ENCODE measurements around the gene PIGR. TPM values are rescaled to one million over a fixed set of nuclear protein-coding genes. Genes with fewer than 3 reads are reported as not detected.

The PIGR gene
- total RNA-seq, 1 experiment from 2014 or later: not detected

- no peak overlapping the region for H3K56ac ChIP-seq (ENCODE audit: insufficient read length, low read depth, low read length)
- no peaks in the 10 kb centered on the region for H3K9me3 ChIP-seq (ENCODE audit: control insufficient read depth, low read depth, low read length)
- no peak overlapping the region for H3K14ac ChIP-seq (ENCODE audit: insufficient read depth, low read length)
- DNase-seq: no peak
- no peaks in the 10 kb centered on the region; a peak in 1 of 7 replicates for H3K36me3 Mint-ChIP-seq (ENCODE audit: insufficient read depth in 1 of 3, low read depth in 3 of 3)
- no peak overlapping the region for H3K9ac ChIP-seq (ENCODE audit: extremely low read depth, insufficient read length, low read length)
- no peak overlapping the region for H3T11ph ChIP-seq (ENCODE audit: low read length)
- H3K79me2 ChIP-seq (ENCODE audit: insufficient read depth, low read length): no peaks in the 10 kb centered on the region
- no peak overlapping the region for H4K5ac ChIP-seq (ENCODE audit: insufficient read length, low read depth, low read length)
- H2BK15ac ChIP-seq (ENCODE audit: low read depth, low read length): no peak overlapping the region
- H4K8ac ChIP-seq (replicated peaks; ENCODE audit: insufficient read length, low read depth, low read length): no peak overlapping the region
- TF ChIP-seq CTCF (conservative IDR thresholded peaks at IDR 0.05): no peak
- no peaks in the 10 kb centered on the region for H4K20me1 ChIP-seq (ENCODE audit: control insufficient read depth, insufficient read depth, insufficient read length)
- no peak overlapping the region for H3K23ac ChIP-seq (ENCODE audit: insufficient read length, low read depth, low read length)
- no peaks in the 10 kb centered on the region for H3K23me2 ChIP-seq (ENCODE audit: insufficient read length, low read depth, low read length, poor library complexity, severe bottlenecking)
- peaks cover 0 to 6% of the 10 kb centered on the region in 2 experiments; a peak in 2 of 4 replicates for H3K4me1 Mint-ChIP-seq
- H3K9me3 Mint-ChIP-seq: no peaks in the 10 kb centered on the region
- no peak overlapping the region for H2AFZ ChIP-seq (ENCODE audit: low read length)
- H3K27ac ChIP-seq (ENCODE audit: insufficient read length, low read depth, low read length): no peak overlapping the region
- no peak overlapping the region for H2BK5ac ChIP-seq (ENCODE audit: insufficient read length, low read length)
- H3K4ac ChIP-seq (ENCODE audit: low read depth, low read length): no peak overlapping the region
- H2BK20ac ChIP-seq (ENCODE audit: low read depth, low read length, poor library complexity, severe bottlenecking): no peak overlapping the region
- H3K27me3 Mint-ChIP-seq (ENCODE audit: low read depth): peaks cover 18% of the 10 kb centered on the region
- no peak overlapping the region for H3K18ac ChIP-seq (ENCODE audit: insufficient read length, low read depth, low read length)
- H3K4me2 ChIP-seq (ENCODE audit: insufficient read depth, insufficient read length, low read length): no peak overlapping the region
- no peaks in the 10 kb centered on the region for H3K4me1 ChIP-seq (ENCODE audit: insufficient read depth, low read length)
- no peaks in the 10 kb centered on the region for H3K79me1 ChIP-seq (ENCODE audit: insufficient read depth, low read depth, low read length, poor library complexity, severe bottlenecking)
- WGBS (ENCODE audit: extremely low coverage, insufficient read length, low lambda C conversion rate): no CpG with 5 or more reads among the region's 10 CpGs
- H3K27me3 ChIP-seq (ENCODE audit: insufficient read depth, low read length): no peaks in the 10 kb centered on the region
- no peak overlapping the region for H3K4me3 Mint-ChIP-seq
- H4K91ac ChIP-seq (ENCODE audit: insufficient read length, low read depth, low read length): no peak overlapping the region
- peak overlapping the region in 1 of 3 experiments; percentile 50; a peak in 1 of 7 replicates for H3K27ac Mint-ChIP-seq
- H2BK12ac ChIP-seq (ENCODE audit: insufficient read length, low read depth, low read length): no peak overlapping the region
- H2AK5ac ChIP-seq (ENCODE audit: insufficient read length, low read length): no peak overlapping the region
- H2BK120ac ChIP-seq (ENCODE audit: low read depth, low read length, poor library complexity, severe bottlenecking): no peak overlapping the region
These were observed 8.4 kb upstream of the PIGR start for GRCh38 chr1:206954459-206955342.

Data from H9 (cell line).